ENCODE measurements around the gene ATP2B3.
A peak's percentile ranks its signal among the peaks of the same experiment; 100 is the strongest.

Gene ATP2B3

GRCh38 chrX:153582896-153583295 is 65.5 kb downstream of the ATP2B3 start:
- H3K9me3 ChIP-seq (ENCODE audit: insufficient read depth, low read depth, low read length): no peaks in the 10 kb centered on the region
- H3K36me3 ChIP-seq (ENCODE audit: insufficient read depth, low read length): peaks cover 4% of the 10 kb centered on the region; the same call in 1 of the 2 replicates
- no peaks in the 10 kb centered on the region for H3K9me2 ChIP-seq (replicated peaks; ENCODE audit: low read depth, low read length)
- peaks cover 13% of the 10 kb centered on the region for H3K4me1 ChIP-seq (ENCODE audit: insufficient read depth, low read length, poor library complexity, severe bottlenecking)
- TF ChIP-seq CTCF (conservative IDR thresholded peaks at IDR 0.05; ENCODE audit: low read length) (no peak), EZH2phosphoT487 (IDR thresholded peaks at IDR 0.05; ENCODE audit: borderline replicate concordance) (no peak)
- peak overlapping the region; percentile 85 for H3K4me2 ChIP-seq (ENCODE audit: low read depth, low read length, poor library complexity, severe bottlenecking)
- peak overlapping the region; percentile 61 for H3K4me3 ChIP-seq (ENCODE audit: low read length, poor library complexity, severe bottlenecking)
- no peaks in the 10 kb centered on the region for H4K20me1 ChIP-seq (ENCODE audit: insufficient read depth, low read length, poor library complexity, severe bottlenecking)
- H3K27me3 ChIP-seq (ENCODE audit: insufficient read depth, low read length, poor library complexity, severe bottlenecking): no peaks in the 10 kb centered on the region
- peak overlapping the region; percentile 67 for H3K9ac ChIP-seq (ENCODE audit: low read depth, low read length, poor library complexity, severe bottlenecking)
- peak overlapping the region; percentile 43 for H2AFZ ChIP-seq (ENCODE audit: low read length)
- H3F3A ChIP-seq (ENCODE audit: low read depth): peaks cover 5% of the 10 kb centered on the region; the same call in 1 of the 2 replicates
- no peaks in the 10 kb centered on the region for H3K79me2 ChIP-seq (ENCODE audit: insufficient read depth, low read length)

GRCh38 chrX:153583433-153583832 is 66.0 kb downstream of the ATP2B3 start:
- TF ChIP-seq EZH2phosphoT487 (IDR thresholded peaks at IDR 0.05; ENCODE audit: borderline replicate concordance) (no peak), CTCF (conservative IDR thresholded peaks at IDR 0.05; ENCODE audit: low read length) (no peak)
- no peaks in the 10 kb centered on the region for H3K9me2 ChIP-seq (replicated peaks; ENCODE audit: low read depth, low read length)

DNA sequence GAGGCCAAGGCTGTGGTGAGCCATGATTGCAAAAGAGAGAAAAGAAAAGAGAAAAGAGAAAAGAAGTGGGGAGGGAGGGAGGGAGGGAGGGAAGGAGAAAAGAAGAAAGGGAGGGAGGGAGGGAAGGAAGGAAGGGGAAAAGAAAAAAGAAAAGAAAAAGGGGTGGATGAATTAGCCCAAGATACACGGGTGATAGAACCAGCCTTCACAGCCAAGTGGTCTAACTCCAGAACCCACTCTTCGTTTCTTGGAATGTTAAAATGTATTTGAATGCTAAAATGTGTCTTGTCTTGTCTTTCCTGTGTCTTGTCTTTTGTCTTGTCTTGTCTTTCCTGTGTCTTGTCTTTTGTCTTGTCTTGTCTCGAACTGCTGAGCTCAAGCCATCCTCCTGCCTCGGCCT is 68.4 kb downstream of the ATP2B3 start:
- no peaks in the 10 kb centered on the region for H3K9me2 ChIP-seq (replicated peaks; ENCODE audit: low read depth, low read length)
- H2AFZ ChIP-seq (ENCODE audit: low read length): no peak overlapping the region
- no peak overlapping the region for H3K4me2 ChIP-seq (ENCODE audit: low read depth, low read length, poor library complexity, severe bottlenecking)
- H3K36me3 ChIP-seq (ENCODE audit: insufficient read depth, low read length): peaks cover 10% of the 10 kb centered on the region; the same call in 1 of the 2 replicates
- H3K9me3 ChIP-seq (ENCODE audit: insufficient read depth, low read depth, low read length): no peaks in the 10 kb centered on the region
- no peaks in the 10 kb centered on the region for H3K27me3 ChIP-seq (ENCODE audit: insufficient read depth, low read length, poor library complexity, severe bottlenecking)
- peaks cover 5% of the 10 kb centered on the region; the same call in 1 of the 2 replicates for H3F3A ChIP-seq (ENCODE audit: low read depth)
- no peak overlapping the region for H3K4me3 ChIP-seq (ENCODE audit: low read length, poor library complexity, severe bottlenecking)
- no peaks in the 10 kb centered on the region for H3K79me2 ChIP-seq (ENCODE audit: insufficient read depth, low read length)
- H3K9ac ChIP-seq (ENCODE audit: low read depth, low read length, poor library complexity, severe bottlenecking): no peak overlapping the region
- peaks cover 13% of the 10 kb centered on the region for H3K4me1 ChIP-seq (ENCODE audit: insufficient read depth, low read length, poor library complexity, severe bottlenecking)
- TF ChIP-seq EZH2phosphoT487 (IDR thresholded peaks at IDR 0.05; ENCODE audit: borderline replicate concordance) (no peak), CTCF (conservative IDR thresholded peaks at IDR 0.05; ENCODE audit: low read length) (no peak)
- no peaks in the 10 kb centered on the region for H4K20me1 ChIP-seq (ENCODE audit: insufficient read depth, low read length, poor library complexity, severe bottlenecking)

More at GRCh38 chrX:153583433-153583832, 66.0 kb downstream of the ATP2B3 start:
- peaks cover 5% of the 10 kb centered on the region; the same call in 1 of the 2 replicates for H3F3A ChIP-seq (ENCODE audit: low read depth)
- H3K79me2 ChIP-seq (ENCODE audit: insufficient read depth, low read length): no peaks in the 10 kb centered on the region
- H2AFZ ChIP-seq (ENCODE audit: low read length): no peak overlapping the region
- peak overlapping the region; percentile 85 for H3K4me2 ChIP-seq (ENCODE audit: low read depth, low read length, poor library complexity, severe bottlenecking)
- H3K27me3 ChIP-seq (ENCODE audit: insufficient read depth, low read length, poor library complexity, severe bottlenecking): no peaks in the 10 kb centered on the region
- H3K4me3 ChIP-seq (ENCODE audit: low read length, poor library complexity, severe bottlenecking): peak overlapping the region; percentile 61
- H3K36me3 ChIP-seq (ENCODE audit: insufficient read depth, low read length): peaks cover 9% of the 10 kb centered on the region; the same call in 1 of the 2 replicates
- H3K9me3 ChIP-seq (ENCODE audit: insufficient read depth, low read depth, low read length): no peaks in the 10 kb centered on the region
- peaks cover 13% of the 10 kb centered on the region for H3K4me1 ChIP-seq (ENCODE audit: insufficient read depth, low read length, poor library complexity, severe bottlenecking)
- peak overlapping the region; percentile 67 for H3K9ac ChIP-seq (ENCODE audit: low read depth, low read length, poor library complexity, severe bottlenecking)
- H4K20me1 ChIP-seq (ENCODE audit: insufficient read depth, low read length, poor library complexity, severe bottlenecking): no peaks in the 10 kb centered on the region
